Lower leg skin (tissue), 4 donors: ENCODE data around the gene LIPE. TPM values are rescaled to one million over a fixed set of nuclear protein-coding genes. Genes with fewer than 3 reads are reported as not detected.
A peak's percentile ranks its signal among the peaks of the same experiment; 100 is the strongest.

Experiments
- DNase-seq, 2 donors: peaks; one replicate each; pipeline ENCODE4 v3.0.0-alpha.2; 2019; ENCODE audit warnings: low spot score in 2 of 2
- H3K4me3 ChIP-seq: fragments of 200-600 bp; sonication (generic); 2 replicates; pipeline ENCODE4 v1.5.1; 2017; ENCODE audit warnings: mild to moderate bottlenecking, low read depth; ENCODE audit not compliant: poor library complexity, severe bottlenecking
- POLR2A ChIP-seq, 2 donors: fragments of 450-650 bp; IDR thresholded peaks; one replicate each; pipeline ENCODE4 v1.6.1; 2016 to 2017; ENCODE audit warnings: antibody characterized with exemption in 2 of 2, mild to moderate bottlenecking in 1 of 2, moderate library complexity in 1 of 2
- WGBS, 2 donors: methylation state at CpG; one replicate each; pipeline ENCODE4 v1.1.5; 2018; 5-methylcytosine and 5-hydroxymethylcytosine counted together
- intact Hi-C: fragments of 100-400 bp; cut with DNase I; formaldehyde crosslinking; loops from one replicate; pipeline ENCODE4 v1.15.0; 2023; ENCODE audit warnings: low total_unique reads
- total RNA-seq, 4 donors: library from RNA; depleted of rRNA; stranded (reverse); fragments of >200 nt; gene quantifications; one replicate each; pipeline ENCODE4 v1.1.0, GENCODE V29; 2016
- TF ChIP-seq, protein P1 (sequence below), 3 donors: fragments of 450-650 bp; IDR thresholded peaks; one replicate each; pipeline ENCODE4 v1.5.1; 2016; ENCODE audit warnings: antibody characterized with exemption in 3 of 3, mild to moderate bottlenecking in 3 of 3, moderate library complexity in 2 of 3

Gene LIPE
- total RNA-seq, 4 donors from 2014 or later: 20.9 to 96.9 (median 55.9) TPM

DNA sequence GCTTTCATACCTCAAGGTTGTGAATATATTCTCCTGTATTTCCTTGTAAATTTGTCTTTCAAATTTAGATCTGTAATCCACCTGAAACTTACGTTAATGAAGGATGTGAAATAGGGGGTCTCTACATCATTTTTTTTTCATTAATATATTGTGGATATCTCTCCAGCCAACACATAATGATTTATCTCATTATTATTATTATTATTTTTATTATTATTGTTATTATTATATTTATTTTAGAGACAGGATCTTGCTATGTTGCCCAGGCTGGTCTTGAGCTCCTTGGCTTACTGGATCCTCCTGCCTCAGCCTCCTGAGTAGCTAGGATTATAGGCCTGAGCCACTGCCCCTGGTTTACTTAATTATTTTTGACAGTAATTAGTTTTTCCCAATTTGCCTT is 4.3 kb upstream of the LIPE start:
- no peak overlapping the region for H3K4me3 ChIP-seq
- no peak for DNase-seq
- WGBS, 2 donors: 93 to 96% methylated on average over 1 of the region's 1 CpG
- intact Hi-C loops: no loop called here
- no peak for TF ChIP-seq POLR2A (IDR thresholded peaks at IDR 0.05)

DNA sequence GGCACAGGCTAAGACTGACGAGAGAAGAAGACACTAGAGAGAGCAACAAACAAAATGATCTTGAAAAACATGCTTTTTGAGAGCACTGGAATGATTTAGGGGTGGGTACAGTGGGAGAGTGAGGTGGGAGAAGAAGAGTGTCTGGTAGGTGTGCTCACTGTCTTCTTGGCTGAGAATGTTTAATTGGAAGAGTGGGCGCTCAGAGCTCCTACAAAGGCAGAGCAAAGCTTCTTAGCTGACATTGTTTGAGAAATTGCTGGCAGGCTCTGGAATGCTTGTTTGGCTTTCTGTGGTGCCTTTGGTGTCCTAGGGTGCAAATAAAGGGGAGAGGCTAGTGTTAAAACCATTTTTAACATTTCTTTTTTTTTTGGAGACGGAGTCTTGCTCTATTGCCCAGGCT is 1.5 kb upstream of the LIPE start:
- H3K4me3 ChIP-seq: no peak overlapping the region
- TF ChIP-seq, protein P1, sequence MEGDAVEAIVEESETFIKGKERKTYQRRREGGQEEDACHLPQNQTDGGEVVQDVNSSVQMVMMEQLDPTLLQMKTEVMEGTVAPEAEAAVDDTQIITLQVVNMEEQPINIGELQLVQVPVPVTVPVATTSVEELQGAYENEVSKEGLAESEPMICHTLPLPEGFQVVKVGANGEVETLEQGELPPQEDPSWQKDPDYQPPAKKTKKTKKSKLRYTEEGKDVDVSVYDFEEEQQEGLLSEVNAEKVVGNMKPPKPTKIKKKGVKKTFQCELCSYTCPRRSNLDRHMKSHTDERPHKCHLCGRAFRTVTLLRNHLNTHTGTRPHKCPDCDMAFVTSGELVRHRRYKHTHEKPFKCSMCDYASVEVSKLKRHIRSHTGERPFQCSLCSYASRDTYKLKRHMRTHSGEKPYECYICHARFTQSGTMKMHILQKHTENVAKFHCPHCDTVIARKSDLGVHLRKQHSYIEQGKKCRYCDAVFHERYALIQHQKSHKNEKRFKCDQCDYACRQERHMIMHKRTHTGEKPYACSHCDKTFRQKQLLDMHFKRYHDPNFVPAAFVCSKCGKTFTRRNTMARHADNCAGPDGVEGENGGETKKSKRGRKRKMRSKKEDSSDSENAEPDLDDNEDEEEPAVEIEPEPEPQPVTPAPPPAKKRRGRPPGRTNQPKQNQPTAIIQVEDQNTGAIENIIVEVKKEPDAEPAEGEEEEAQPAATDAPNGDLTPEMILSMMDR (IDR thresholded peaks at IDR 0.05): no peak
- TF ChIP-seq POLR2A (IDR thresholded peaks at IDR 0.05): no peak
- DNase-seq: no peak
- 89 to 93% methylated on average over 3 of the region's 3 CpGs for WGBS, 2 donors
- intact Hi-C loops: no loop called here

DNA sequence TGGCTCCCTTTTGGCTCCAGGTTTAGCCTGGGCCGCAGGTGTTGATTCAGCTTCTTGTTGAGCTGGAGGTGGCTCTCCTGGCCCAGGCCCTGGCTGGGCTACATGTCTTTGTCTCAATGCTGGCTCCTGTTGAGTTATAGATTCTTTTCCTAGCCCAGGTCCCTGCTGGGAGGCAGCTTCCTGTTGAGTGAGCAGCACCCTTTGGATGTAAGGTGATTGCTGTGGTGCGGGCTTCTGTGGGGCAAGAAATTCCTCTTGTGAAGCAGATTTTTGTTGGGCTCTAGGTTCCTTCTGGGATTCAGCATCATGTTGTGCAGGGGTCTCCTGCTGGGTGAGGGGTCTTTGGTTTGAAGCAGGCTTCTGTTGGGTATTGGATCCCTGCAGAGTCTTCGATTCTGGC is 545 bp downstream of the LIPE start:
- TF ChIP-seq, protein P1 (IDR thresholded peaks at IDR 0.05): no peak
- TF ChIP-seq POLR2A (IDR thresholded peaks at IDR 0.05): no peak
- intact Hi-C loops: no loop called here
- 92 to 97% methylated on average over 3 of the region's 3 CpGs for WGBS, 2 donors
- H3K4me3 ChIP-seq: no peak overlapping the region
- no peak for DNase-seq

DNA sequence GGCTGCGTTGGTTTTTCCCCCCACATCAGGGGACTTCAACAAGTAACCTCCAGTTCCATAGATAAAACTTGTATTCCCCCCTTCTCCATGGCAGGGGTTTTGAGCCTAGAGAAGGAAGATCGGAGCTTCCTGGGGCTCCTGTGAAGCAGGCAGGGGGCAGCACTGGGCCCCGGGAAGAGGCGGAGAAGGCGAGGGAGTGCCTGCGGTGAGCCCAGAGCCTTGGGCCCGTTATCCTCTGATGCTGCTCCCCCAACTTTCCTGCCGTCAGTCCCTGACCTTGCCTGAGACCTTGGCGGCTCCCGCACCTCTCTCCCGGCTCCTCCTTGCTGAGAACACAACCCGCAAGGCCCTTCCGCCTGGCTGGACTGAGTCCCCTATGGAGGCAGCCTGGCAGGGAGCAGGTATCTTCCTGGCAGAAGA is 2.5 kb downstream of the LIPE start:
- WGBS, 2 donors: 79 to 86% methylated on average over 13 of the region's 13 CpGs
- TF ChIP-seq, protein P1 (IDR thresholded peaks at IDR 0.05): no peak
- no peak for TF ChIP-seq POLR2A (IDR thresholded peaks at IDR 0.05)
- DNase-seq: no peak
- no peak overlapping the region for H3K4me3 ChIP-seq
- intact Hi-C loops: no loop called here

DNA sequence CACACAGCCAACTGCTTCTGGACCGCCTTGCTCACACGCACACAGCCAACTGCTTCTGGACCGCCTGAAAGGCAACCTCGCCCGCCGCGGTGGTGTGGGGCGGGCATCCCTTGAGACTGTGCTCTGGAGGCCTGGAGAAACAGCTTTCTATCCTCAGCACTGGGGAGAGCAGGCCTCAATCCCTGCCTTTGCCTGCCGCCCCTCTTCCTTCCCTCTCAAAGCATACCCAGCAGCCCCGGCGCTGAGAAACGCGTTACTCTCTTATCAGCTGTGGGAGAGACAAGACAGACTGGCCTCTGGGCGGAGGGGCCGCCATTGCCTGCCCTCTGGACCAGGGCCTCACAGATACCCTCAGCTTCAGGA is 2.9 kb downstream of the LIPE start:
- no peak for TF ChIP-seq POLR2A (IDR thresholded peaks at IDR 0.05)
- TF ChIP-seq, protein P1 (IDR thresholded peaks at IDR 0.05): no peak
- WGBS, 2 donors: 78 to 81% methylated on average over 15 of the region's 15 CpGs
- no peak overlapping the region for H3K4me3 ChIP-seq
- intact Hi-C loops: no loop called here
- no peak for DNase-seq

DNA sequence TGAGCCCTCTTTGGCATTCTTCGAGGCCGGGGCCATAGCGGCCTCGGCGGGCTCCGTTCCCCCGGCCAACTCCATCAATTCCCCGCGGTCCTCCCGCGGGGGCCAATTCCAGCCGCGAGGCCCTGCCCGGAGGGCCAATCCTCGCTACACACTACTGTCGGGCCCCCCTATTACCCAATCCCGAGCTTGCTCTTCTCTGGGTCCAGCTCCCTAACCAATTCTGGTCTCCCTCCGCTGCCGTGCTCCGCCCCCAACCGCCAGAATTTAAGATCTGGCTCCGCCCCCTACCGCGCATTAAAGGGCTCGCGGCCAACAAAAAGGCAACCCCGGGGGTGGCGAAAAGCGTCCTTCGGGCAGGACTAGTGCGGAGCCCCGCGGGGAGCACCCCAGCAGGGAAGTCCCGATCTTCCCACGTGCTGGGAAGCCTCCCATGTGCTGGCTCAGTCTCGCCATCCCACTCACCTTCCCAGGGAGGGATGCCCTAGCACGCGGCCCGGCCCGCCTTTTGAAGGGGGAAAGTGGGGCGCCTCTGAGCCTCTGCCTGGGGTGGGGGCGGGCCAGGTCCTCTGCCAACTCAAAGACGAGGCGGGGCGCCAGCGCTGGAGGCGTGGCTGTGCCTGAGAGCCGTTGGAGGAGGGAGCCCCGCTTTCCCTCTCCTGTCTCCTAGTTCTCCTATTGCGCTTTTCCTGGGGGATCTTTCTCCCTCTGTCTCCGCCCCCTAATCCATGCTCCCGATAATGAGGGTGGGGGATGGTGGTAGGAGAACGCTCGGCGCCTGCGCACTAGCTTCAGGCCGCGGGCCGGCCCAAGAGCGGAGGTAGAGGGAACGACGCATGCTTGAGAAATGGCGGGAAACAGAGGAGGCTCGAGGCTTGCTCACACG is 3.5 kb downstream of the LIPE start:
- H3K4me3 ChIP-seq: peak overlapping the region; percentile 16
- 6 to 7% methylated on average over 49 to 62 of the region's 65 CpGs for WGBS, 2 donors
- TF ChIP-seq, protein P1 (IDR thresholded peaks at IDR 0.05): no peak
- no peak for TF ChIP-seq POLR2A (IDR thresholded peaks at IDR 0.05)
- intact Hi-C loops: no loop called here
- peak; percentile 79 to 95 for DNase-seq
